ENCODE results near the gene SPOCD1.

The SPOCD1 gene

GRCh38 chr1:31771891-31772668 is 43.7 kb downstream of the SPOCD1 start:
- no peak for DNase-seq (ENCODE audit: low read depth)

DNA sequence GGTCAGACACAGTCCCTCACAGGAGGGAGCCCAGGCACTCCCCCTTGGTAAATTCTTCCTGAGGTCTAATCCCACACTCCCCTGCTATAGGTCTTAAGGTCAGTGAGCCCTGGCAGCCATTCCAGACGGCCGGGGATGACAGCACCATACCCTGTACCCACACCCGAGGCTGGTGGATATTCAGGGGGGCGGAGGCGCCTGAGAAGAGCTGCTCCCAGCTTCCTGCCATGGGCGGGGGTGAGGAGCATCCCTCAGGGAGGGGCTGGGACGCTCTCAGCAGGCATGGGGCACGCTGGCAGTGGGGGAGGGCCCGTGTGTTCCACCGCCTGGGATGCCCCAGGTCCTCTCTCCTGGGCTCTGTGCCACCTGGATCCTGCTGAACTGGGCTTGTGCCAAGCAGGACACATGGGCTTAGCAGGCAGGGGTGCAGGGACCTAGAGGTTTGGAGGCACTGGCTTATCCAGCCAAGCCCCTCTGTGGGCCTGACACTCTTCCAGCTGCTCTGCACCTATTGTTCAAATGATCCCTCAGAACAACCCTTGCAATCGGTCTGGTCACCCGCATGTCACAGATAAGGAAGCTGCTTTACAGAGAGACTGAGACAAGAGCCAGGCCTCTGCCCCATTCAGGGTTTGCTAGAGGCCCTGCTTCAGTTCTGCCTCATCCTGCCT is 46.0 kb downstream of the SPOCD1 start:
- DNase-seq (ENCODE audit: low read depth) = no peak

- DNase-seq (ENCODE audit: low read depth) = no peak
Measured at GRCh38 chr1:31768939-31769704, 46.7 kb downstream of the SPOCD1 start.

GRCh38 chr1:31768407-31768907 is 47.4 kb downstream of the SPOCD1 start:
- no peak for DNase-seq (ENCODE audit: low read depth)

DNA sequence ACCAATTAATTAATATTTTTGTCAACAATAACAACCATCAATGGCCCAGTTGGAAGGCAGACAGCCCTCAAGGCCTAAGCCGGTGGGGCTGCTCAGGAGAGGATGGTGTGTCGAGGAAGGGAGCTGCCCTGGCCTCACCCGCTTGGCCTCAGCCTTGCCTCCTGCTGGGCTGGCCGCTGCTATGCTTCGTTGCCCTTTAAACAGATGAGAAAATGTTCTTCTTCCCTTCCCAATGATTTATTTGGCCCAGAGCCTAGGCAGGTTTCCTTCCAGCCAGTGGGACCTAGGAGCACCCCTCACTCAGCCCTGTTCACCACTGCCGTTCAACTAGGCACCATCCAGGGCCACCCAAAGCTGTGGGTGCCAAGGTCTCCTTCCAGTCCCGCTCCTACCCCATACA is 48.6 kb downstream of the SPOCD1 start:
- no peak for DNase-seq (ENCODE audit: low read depth)

DNA sequence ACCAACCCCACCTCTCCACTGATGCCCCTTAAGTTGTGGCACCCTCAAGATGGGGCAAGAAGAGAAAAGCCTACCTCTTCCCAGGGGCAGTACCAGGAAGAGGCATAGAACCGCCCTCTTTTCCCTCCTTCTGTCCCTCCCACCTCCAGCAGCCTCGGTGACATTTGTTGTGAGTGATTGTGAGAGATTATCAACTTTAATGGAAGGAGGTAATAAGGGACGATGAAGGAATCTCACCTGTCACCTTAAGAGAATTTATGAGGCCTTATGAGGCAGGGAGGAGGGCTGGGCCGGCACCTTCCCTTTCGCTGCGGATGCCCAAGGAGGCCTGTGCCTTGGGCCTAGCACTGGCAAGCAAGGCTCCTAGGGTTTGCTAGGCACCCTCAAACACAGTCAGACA is 50.3 kb downstream of the SPOCD1 start:
- DNase-seq (ENCODE audit: low read depth) = no peak

GRCh38 chr1:31765041-31765467 is 50.8 kb downstream of the SPOCD1 start:
- no peak for DNase-seq (ENCODE audit: low read depth)

- no peak for DNase-seq (ENCODE audit: low read depth)
Measured at GRCh38 chr1:31764312-31765040, 51.3 kb downstream of the SPOCD1 start, which contains the start of gene ADGRB2. Gene ADGRB2, minus strand, starts transcription at chr1:31764340. Its CDS starts 7,119 bp downstream, at chr1:31757221.

GRCh38 chr1:31763671-31764311 is 52.0 kb downstream of the SPOCD1 start:
- no peak for DNase-seq (ENCODE audit: low read depth)

DNA sequence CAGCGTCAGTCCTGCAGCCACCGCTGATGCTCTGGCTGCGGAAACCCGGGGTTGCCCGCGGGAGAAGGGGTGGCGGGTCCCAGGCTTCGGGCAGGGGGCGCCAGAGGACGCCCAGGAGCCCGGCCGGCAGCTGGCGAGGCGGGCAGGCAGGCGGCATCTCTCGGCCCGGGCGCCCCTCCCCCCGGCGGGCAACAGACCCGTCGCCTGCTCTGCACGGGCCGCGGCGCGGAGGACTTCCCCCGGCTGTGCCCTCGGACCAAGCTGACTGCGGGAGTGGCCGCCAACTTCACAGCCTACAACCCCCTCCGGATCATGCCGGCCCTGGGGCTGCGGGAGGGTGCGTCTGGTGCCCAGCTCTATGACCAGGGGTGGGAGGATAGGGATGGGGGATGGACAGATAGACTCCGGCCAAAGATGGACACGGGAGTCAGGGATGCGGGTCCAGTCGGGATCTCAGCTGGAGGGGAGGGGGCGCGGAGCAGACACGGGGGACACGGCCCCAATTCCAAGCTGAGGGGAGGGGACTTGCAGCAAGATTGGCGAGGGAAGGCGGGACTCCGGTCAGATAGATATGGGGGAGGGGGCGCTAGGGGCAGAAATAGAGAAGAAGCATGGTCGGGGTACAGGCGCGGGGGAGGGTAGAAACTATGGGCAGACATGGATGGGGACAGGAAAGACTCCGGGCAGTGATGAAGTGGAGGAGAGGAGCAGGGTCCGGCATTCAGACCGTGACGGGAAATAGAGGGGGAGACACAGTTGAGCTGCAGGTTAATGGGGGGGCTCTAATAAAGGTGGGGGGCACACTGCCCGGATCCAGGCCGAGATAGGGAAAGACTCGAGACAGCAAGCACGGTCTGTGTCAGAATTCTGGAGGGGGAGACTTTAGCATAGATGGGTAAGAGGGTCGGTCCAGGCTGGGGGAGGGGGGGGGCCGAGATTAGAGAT is 52.8 kb downstream of the SPOCD1 start:
- DNase-seq (ENCODE audit: low read depth) = peak; percentile 28

DNA sequence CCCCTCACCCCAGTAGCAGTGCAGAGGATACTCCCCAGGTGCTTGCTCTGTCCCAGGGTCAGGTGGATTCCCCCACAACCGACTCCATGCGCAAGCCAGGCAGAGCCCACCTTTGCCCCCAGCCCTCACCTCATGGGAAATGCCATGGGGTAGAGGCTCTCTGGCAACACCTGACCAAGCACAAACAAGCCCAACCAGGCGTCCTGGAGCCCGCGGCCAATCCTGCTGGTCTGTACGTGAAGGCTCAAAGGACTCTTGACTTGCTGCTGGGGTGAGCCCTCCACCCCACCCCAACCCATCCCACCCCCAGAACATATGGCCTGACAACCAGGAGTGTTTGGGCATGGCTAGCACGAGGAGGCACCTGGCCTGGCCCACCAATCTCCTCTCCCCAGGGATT is 53.5 kb downstream of the SPOCD1 start:
- no peak for DNase-seq (ENCODE audit: low read depth)

DNA sequence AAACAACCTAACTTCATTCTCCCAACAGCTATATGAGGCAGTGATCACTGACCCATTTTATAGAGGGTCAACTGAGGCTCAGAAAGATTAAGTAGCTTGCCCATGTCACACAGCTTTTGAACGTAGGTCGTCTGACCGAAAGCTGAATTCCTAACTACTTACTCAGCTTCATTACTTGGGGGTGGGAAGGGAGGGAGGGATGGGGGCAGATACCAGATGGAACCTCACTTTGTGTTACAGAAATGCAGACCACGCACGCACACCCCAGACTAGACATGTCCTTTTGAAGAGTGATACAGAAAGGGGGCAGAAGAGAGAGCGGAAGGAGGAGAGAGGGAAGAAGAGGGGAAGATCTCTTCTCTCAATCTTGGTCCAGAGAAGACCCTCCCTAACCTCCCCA is 53.9 kb downstream of the SPOCD1 start:
- DNase-seq (ENCODE audit: low read depth) = peak; percentile 59

DNA sequence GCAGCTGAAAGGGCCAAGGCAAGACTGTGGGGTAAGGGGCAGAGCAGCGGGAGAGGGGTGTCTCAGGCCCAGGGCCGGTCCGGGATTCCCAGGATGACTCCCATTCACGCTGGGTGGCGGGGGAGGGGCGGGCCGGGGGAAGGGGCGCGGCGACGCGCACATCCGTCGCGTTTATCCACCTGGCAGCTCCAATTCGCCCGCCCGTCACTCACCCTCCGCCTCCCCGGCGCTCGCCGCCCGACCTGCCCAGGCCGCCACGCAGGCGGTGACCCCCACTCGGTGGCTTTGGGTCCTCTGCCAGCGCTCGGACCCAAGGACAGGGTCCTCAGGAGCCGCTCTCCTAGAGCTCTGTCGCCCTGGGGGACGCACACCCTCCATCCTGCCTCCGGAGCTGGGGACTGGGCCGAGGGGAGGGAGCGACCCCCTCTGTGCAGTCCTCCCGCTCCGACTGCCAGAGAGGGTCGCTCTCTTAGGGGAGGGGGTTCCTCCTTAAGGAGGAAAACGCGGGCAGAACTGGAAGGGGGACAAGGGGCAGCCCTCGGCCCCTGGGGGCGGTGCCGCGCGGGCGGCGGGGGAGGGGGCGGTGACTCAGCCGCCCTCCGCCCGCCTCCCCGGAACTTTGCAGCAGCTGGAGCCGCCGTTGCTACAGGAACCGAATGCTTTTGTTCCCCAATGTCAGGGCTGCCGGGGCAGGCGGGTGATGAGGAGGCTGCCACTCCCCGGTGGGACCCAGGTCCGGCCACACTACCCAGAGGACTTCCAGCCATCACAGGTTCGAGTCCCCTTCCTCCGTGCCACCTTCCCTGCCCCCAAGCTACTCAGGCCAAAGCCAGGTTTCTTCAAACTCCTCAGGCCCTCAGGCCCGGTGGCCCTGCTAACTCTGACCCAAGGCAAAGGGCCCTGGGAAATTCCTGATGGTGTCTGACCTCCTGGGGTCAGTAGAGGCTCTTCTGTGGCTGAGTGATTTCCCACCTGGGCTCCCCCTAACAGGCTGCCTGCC is 55.1 kb downstream of the SPOCD1 start:
- peak; percentile 63 for DNase-seq (ENCODE audit: low read depth)

GRCh38 chr1:31759298-31760023 is 56.4 kb downstream of the SPOCD1 start:
- no peak for DNase-seq (ENCODE audit: low read depth)

DNA sequence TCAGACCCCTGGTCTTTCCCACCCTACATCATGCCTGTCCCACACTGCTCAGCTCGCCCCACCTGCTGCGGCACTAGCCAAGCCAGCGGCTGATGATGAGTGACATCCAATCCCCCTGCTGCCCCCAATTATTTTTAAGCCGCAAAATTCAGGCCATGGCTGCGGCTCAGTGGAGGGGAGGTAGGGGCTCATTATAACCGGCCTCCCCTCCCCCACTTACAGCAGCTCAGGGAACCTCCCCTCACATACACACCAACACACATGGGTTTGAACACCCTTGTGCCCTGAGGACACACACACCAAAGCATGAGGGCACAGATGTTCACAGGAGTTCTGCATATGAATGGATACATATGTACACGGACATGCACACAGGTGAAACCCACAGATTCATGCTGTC is 57.0 kb downstream of the SPOCD1 start:
- DNase-seq (ENCODE audit: low read depth) = no peak

- DNase-seq (ENCODE audit: low read depth) = no peak
Measured at GRCh38 chr1:31757989-31758388, 57.8 kb downstream of the SPOCD1 start.

DNA sequence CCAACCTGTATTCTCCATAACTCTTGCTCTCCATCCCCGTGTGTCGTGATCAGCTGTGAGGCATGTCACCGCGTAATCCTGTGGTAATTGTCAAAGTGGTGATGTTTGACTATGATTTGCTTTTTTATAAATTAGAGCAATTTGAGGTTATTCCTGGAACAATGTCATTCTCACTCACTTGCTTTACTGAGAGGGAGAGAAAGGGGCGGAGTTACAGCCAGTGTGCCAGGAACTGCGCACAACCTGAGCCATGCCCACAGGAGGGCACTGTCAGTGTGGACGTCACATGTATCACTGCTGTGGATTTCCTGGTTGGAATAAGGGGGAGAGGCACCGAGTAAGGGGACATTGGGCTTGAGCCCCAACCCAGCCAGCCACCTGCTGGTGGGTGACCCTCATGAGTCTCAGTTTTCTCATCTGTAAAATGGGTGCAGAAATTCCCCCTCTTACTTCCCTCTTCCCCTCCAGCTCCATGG is 58.6 kb downstream of the SPOCD1 start:
- no peak for DNase-seq (ENCODE audit: low read depth)

- DNase-seq (ENCODE audit: low read depth) = no peak
Measured at GRCh38 chr1:31756578-31756977, 59.2 kb downstream of the SPOCD1 start.
